Measurements from ENCODE around the gene TRIM2. TPM values are rescaled to one million over a fixed set of nuclear protein-coding genes. Genes with fewer than 3 reads are reported as not detected.
A peak's percentile ranks its signal among the peaks of the same experiment; 100 is the strongest.
"Not testable (repeated sequence)": the region's sequence is repeated elsewhere in the genome, so short reads cannot be mapped to it uniquely, and the experiment has no call there.

Gene TRIM2
- total and polyA plus RNA-seq, 8 donors, result 49.6 to 88.2 (median 77.7) TPM

DNA sequence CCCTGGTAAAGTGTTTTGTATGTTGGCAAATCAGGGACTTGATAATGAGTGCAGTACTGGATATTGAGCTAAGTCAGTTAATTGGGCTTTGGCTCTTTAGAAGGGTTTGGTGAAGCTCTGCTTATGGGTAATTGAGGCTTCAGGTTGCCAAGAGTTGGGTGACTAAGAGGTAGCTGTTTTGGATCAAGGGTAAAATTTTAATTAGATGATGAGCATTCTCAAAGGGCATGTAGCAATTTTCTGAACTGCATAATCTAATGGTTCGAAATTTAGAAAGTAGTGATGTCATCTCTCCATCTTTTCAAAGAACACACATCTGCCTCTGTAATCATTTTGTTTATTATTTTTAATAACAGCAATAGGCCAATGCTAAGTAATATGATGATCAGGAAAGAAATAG lies 5.5 kb upstream of the TRIM2 start:
- H3K36me3 ChIP-seq, result no peaks in the 10 kb centered on the region
- TF ChIP-seq, protein P1, sequence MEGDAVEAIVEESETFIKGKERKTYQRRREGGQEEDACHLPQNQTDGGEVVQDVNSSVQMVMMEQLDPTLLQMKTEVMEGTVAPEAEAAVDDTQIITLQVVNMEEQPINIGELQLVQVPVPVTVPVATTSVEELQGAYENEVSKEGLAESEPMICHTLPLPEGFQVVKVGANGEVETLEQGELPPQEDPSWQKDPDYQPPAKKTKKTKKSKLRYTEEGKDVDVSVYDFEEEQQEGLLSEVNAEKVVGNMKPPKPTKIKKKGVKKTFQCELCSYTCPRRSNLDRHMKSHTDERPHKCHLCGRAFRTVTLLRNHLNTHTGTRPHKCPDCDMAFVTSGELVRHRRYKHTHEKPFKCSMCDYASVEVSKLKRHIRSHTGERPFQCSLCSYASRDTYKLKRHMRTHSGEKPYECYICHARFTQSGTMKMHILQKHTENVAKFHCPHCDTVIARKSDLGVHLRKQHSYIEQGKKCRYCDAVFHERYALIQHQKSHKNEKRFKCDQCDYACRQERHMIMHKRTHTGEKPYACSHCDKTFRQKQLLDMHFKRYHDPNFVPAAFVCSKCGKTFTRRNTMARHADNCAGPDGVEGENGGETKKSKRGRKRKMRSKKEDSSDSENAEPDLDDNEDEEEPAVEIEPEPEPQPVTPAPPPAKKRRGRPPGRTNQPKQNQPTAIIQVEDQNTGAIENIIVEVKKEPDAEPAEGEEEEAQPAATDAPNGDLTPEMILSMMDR (IDR thresholded peaks at IDR 0.05), result no peak
- no peaks in the 10 kb centered on the region for H3K27me3 ChIP-seq
- no peak overlapping the region for H3K4me3 ChIP-seq
- H3K4me1 ChIP-seq, result no peaks in the 10 kb centered on the region
- no peak overlapping the region for H3K27ac ChIP-seq
- ATAC-seq (no peak), DNase-seq (no peak)
- intact Hi-C loops (cut with DNase I), result no loop called here
- H3K9me3 ChIP-seq, result no peaks in the 10 kb centered on the region

DNA sequence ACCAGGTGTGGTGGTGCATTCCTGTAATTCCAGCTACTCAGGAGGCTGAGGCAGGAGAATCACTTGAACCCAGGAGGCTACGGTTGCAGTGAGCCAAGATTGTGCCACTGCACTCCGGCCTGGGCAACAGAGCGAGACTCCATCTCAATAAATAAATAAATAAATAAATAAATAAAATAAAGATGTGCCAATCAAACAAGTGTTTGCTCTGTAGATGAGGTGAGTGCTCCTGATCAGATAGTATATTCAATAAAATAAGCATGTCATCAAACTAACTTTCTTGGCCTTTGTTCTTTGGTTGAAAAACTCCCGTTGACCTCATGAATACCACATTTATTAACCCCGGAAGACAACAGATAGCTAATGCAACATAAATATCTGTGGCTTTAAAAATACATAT lies 497 bp upstream of the TRIM2 start:
- intact Hi-C loops (cut with DNase I); H3K36me3 ChIP-seq; H3K27me3 ChIP-seq; H3K9me3 ChIP-seq; DNase-seq; ATAC-seq; H3K4me1 ChIP-seq: not testable (repeated sequence)
- H3K4me3 ChIP-seq, result peak overlapping the region; percentile 25 to 40
- H3K27ac ChIP-seq, result peak overlapping the region in 1 of 2 donors; percentile 44

DNA sequence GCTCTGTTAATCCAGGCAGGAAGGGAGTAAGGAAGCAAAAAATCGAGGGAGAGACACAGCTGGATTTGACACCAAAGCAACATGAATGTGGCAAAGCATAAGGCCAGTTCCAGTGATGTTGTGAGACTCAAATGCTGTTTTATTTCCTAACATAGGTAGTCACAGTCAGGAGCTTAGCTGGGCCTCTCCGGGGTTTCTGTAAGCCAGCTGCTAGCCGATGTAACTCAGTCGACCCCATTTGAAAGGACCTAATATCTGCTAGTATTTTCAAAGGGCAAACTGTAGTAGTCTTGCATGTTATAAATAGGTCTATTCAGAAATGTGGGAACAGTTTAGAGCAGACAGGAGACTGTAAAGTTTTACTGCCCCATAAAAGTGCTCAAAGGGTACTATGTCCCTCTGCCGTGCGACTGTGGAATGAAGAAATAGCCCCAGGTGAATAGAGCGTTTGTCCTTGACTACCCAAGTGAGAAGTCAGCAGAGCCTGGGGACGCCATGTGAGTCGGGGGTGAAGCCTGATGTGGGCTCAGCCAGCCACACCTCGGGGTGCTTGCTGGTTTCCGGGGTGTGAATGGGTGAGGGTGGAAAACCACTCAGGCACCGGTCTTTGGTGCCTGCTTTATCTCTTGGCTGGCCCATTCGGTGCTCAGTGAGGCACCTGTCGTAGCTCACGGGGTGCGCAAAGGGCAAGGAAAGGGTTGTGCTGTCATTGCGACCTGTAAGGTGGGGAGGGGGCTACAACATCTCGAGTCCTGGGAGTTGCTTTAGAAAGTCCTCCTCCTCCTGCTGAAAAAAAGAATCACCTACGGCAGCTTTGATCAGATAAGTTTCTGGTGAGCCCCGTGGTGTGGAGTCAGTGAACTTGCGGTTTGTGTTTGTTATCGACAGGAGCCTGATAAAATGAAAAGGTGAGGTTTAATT lies 745 bp downstream of the TRIM2 start:
- no peaks in the 10 kb centered on the region for H3K9me3 ChIP-seq
- intact Hi-C loops (cut with DNase I), result no loop called here
- ATAC-seq, result peak; percentile 36
- peaks cover 0 to 4% of the 10 kb centered on the region in 2 donors for H3K4me1 ChIP-seq
- no peak for DNase-seq
- H3K36me3 ChIP-seq, result no peaks in the 10 kb centered on the region
- peak overlapping the region; percentile 25 to 40 for H3K4me3 ChIP-seq
- TF ChIP-seq, protein P1 (IDR thresholded peaks at IDR 0.05), result no peak
- peak overlapping the region; percentile 44 to 50 for H3K27ac ChIP-seq
- H3K27me3 ChIP-seq, result no peaks in the 10 kb centered on the region

DNA sequence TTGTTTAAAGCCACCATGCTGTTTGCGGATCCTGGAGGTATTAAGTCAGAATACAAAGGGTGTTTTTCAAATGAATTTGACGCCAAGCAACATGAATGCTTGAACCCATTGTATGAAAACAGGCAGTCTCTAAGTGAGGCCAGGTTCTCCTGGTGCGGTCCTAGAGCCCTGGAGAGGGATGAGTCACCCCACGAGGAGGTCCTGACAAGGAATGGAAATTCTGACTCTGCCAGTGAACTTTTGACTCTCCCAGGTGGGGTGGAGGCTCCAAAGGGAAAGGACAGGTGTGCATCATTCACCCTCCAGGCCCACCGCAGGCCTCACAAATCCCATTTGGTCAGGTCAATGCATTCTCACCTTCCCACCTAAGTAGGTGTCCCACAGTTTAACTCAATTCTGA lies 1.5 kb downstream of the TRIM2 start:
- DNase-seq, result peak in 1 of 4 donors; percentile 66
- H3K27me3 ChIP-seq, result no peaks in the 10 kb centered on the region
- H3K36me3 ChIP-seq, result no peaks in the 10 kb centered on the region
- peaks cover 0 to 4% of the 10 kb centered on the region in 2 donors for H3K4me1 ChIP-seq
- TF ChIP-seq, protein P1 (IDR thresholded peaks at IDR 0.05), result no peak
- peak overlapping the region; percentile 19 to 50 for H3K27ac ChIP-seq
- H3K4me3 ChIP-seq, result peak overlapping the region in 1 of 2 donors; percentile 40
- intact Hi-C loops (cut with DNase I), result no loop called here
- no peaks in the 10 kb centered on the region for H3K9me3 ChIP-seq
- ATAC-seq, result peak; percentile 64

DNA sequence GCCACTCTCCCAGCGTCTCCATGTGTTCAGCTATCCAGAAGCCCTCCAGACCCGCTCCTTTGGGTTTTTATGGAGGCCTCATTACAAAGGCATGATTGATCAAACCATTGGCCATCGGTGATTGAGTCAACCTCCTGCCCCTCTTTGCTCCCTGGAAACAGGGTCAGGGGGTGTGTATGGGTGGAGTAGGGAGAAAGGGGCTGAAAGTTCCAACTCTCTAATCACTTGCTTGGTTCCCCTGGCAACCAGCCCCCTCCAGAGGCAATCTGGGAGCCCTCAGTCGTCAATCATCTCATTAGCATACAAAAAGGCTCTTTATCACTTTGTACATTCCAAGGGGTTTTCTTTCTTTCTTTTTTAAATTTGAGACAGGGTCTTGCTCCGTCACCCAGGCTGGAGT lies 2.3 kb downstream of the TRIM2 start:
- TF ChIP-seq, protein P1 (IDR thresholded peaks at IDR 0.05), result no peak
- intact Hi-C loops (cut with DNase I), result no loop called here
- no peak overlapping the region for H3K27ac ChIP-seq

More for the DNA sequence above, 2.3 kb downstream of the TRIM2 start:
- Histone ChIP-seq H3K36me3 (no peaks in the 10 kb centered on the region), H3K4me1 (peaks cover 0 to 4% of the 10 kb centered on the region in 2 donors), H3K9me3 (no peaks in the 10 kb centered on the region), H3K4me3 (peak overlapping the region in 1 of 2 donors; percentile 40), H3K27me3 (no peaks in the 10 kb centered on the region)
- ATAC-seq (no peak), DNase-seq (no peak)
